K562 (cell line): Measurements from ENCODE around the gene SPRYD3. TPM values are rescaled to one million over a fixed set of nuclear protein-coding genes. Genes with fewer than 3 reads are reported as not detected.

ENCODE experiments used
- ATAC-seq: fragments of 200-7000 bp; cut with Tn5 transposase; 3 replicates; pipeline ENCODE4 v1.9.1; 2020; ENCODE audit warnings: moderate library complexity
- BruUV-seq: library from RNA; stranded (reverse); fragments of 400-500 nt; replicated peaks from 2 replicates; lab custom pipeline; 2021; lab: Mats Ljungman, UMichigan
- CTCF ChIA-PET: fragments of 300-600 bp; formaldehyde crosslinking; extraction: SDS; loops from one replicate; lab custom pipeline; 2021; ENCODE audit warnings: low intra/inter-chr PET ratio; lab: Yijun Ruan, JAX
- POLR2A ChIA-PET: fragments of 300-600, 350-650 bp; sonication (Branson Sonifier 250); formaldehyde crosslinking; extraction: SDS; loops from one replicate; lab custom pipeline; 2021; ENCODE audit warnings: antibody characterized with exemption, inconsistent platforms; lab: Yijun Ruan, JAX
- DNase-seq, 4 experiments: peaks; one replicate each; pipeline versions ENCODE4 v3.0.0 to v3.0.0-alpha.2; 2011 to 2018; ENCODE audit warnings: low spot score in 3 of 4, mixed read lengths in 3 of 4; ENCODE audit errors: extremely low read depth in 1 of 4
- FAIRE-seq: peaks from 2 replicates; lab custom pipeline; 2011; peaks lifted over from hg19 to GRCh38; lab: Jason Lieb, UNC
- H2AFZ ChIP-seq: 2 replicates; pipeline ENCODE4 v1.6.0; 2011; ENCODE audit warnings: low read depth, low read length, control low read depth, inconsistent platforms
- H3K27ac ChIP-seq: fragments of 200-600 bp; 3 replicates; pipeline ENCODE4 v1.8.0; 2011; ENCODE audit warnings: low read depth, mild to moderate bottlenecking, control low read depth, inconsistent platforms, low read length, moderate library complexity, mixed read lengths; ENCODE audit errors: extremely low read depth
- H3K27me3 ChIP-seq, 2 experiments: fragments of 300-600 bp in 1 of 2; 2 replicates in 1 of 2; 3 replicates in 1 of 2; pipeline versions ENCODE4 v1.6.0 to v1.8.0; 2011; ENCODE audit warnings: inconsistent platforms in 2 of 2, low read length in 2 of 2, mild to moderate bottlenecking in 1 of 2, mixed read lengths in 1 of 2, moderate library complexity in 1 of 2; ENCODE audit not compliant: control insufficient read depth in 2 of 2, insufficient read depth in 2 of 2
- H3K36me3 ChIP-seq: fragments of 300-600 bp; 3 replicates; pipeline ENCODE4 v1.8.0; 2011; ENCODE audit warnings: mild to moderate bottlenecking, low read length, inconsistent platforms; ENCODE audit not compliant: control insufficient read depth, insufficient read depth
- H3K4me1 ChIP-seq, 2 experiments: fragments of 200-600 bp in 1 of 2; replicated peaks in 1 of 2; 2 replicates in 1 of 2; 3 replicates in 1 of 2; pipeline versions ENCODE4 v1.5.1 to v1.8.0; 2011; ENCODE audit warnings: inconsistent platforms in 2 of 2, low read length in 2 of 2, mild to moderate bottlenecking in 1 of 2, mixed read lengths in 1 of 2, moderate library complexity in 1 of 2; ENCODE audit not compliant: control insufficient read depth in 2 of 2, insufficient read depth in 2 of 2
- H3K4me2 ChIP-seq: 2 replicates; pipeline ENCODE4 v1.6.1; 2011; ENCODE audit warnings: low read length, control low read depth, inconsistent platforms, mixed read lengths; ENCODE audit not compliant: insufficient read depth
- H3K4me3 ChIP-seq: fragments of 200-600 bp; sonication (generic), shearing (Covaris generic); 2 replicates; pipeline ENCODE4 v1.5.1; 2016; ENCODE audit warnings: control low read depth, inconsistent platforms
- H3K79me2 ChIP-seq: fragments of 200-600 bp; 3 replicates; pipeline ENCODE4 v1.8.0; 2011; ENCODE audit warnings: low read length, inconsistent platforms; ENCODE audit not compliant: control insufficient read depth, insufficient read depth
- H3K9ac ChIP-seq, 2 experiments: 2 replicates each; pipeline versions ENCODE4 v1.6.0 to v1.6.1; 2011; ENCODE audit warnings: low read depth in 2 of 2, low read length in 2 of 2, control low read depth in 1 of 2, inconsistent platforms in 1 of 2, mild to moderate bottlenecking in 1 of 2, mixed read lengths in 1 of 2; ENCODE audit not compliant: insufficient read depth in 1 of 2
- H3K9me1 ChIP-seq: one replicate; pipeline ENCODE4 v1.6.0; 2011; ENCODE audit warnings: inconsistent platforms, mild to moderate bottlenecking, low read length, moderate library complexity; ENCODE audit not compliant: control insufficient read depth, insufficient read depth
- H3K9me3 ChIP-seq: replicated peaks from 2 replicates; pipeline ENCODE4 v1.5.1; 2011; ENCODE audit warnings: low read depth, low read length, inconsistent platforms; ENCODE audit not compliant: control insufficient read depth, insufficient read depth
- H4K20me1 ChIP-seq: replicated peaks from 2 replicates; pipeline ENCODE4 v1.6.1; 2011; ENCODE audit warnings: low read length, inconsistent platforms, mixed read lengths; ENCODE audit not compliant: control insufficient read depth, insufficient read depth
- CCNT2 ChIP-seq: IDR thresholded peaks from 2 replicates; pipeline ENCODE4 v1.6.1; 2011; ENCODE audit warnings: borderline replicate concordance, low read depth, mild to moderate bottlenecking, moderate library complexity, mixed read lengths, low read length; ENCODE audit not compliant: insufficient read length; ENCODE audit errors: extremely low read depth
- FIP1L1 ChIP-seq: fragments of 200-400 bp; formaldehyde crosslinking; IDR thresholded peaks from 2 replicates; pipeline ENCODE4 v1.6.1; 2018; ENCODE audit warnings: mild to moderate bottlenecking, low read depth, low read length; ENCODE audit not compliant: poor library complexity, severe bottlenecking
- HDGF ChIP-seq: fragments of 450-650 bp; IDR thresholded peaks from 2 replicates; pipeline ENCODE4 v1.6.1; 2016
- KDM4B ChIP-seq, 2 experiments: fragments of 450-650 bp in 1 of 2; sonication (generic) in 1 of 2; IDR thresholded peaks; 2 replicates each; pipeline ENCODE4 v1.6.1; 2016 to 2017; ENCODE audit warnings: borderline replicate concordance in 2 of 2, antibody characterized with exemption in 1 of 2, low read depth in 1 of 2, mild to moderate bottlenecking in 1 of 2
- LEF1 ChIP-seq: fragments of 450-650 bp; IDR thresholded peaks from 2 replicates; pipeline ENCODE4 v1.6.1; 2016; ENCODE audit warnings: mild to moderate bottlenecking
- MBD1 ChIP-seq: fragments of 250-450 bp; sonication (Bioruptor Pico); IDR thresholded peaks from 2 replicates; pipeline ENCODE4 v1.8.0; 2022; ENCODE audit warnings: inconsistent platforms
- MCM5 ChIP-seq: fragments of 450-650 bp; IDR thresholded peaks from 2 replicates; pipeline ENCODE4 v1.6.1; 2016; ENCODE audit warnings: low read depth
- NEUROD1 ChIP-seq: fragments of 150-350 bp; IDR thresholded peaks from 2 replicates; pipeline ENCODE4 v1.6.1; 2014; ENCODE audit warnings: borderline replicate concordance, low read length, low read depth; ENCODE audit not compliant: partially characterized antibody
- PCBP2 ChIP-seq: fragments of 200-400 bp; formaldehyde crosslinking; IDR thresholded peaks from 2 replicates; pipeline ENCODE4 v1.6.1; 2018; ENCODE audit warnings: low read length, low read depth, mild to moderate bottlenecking, moderate library complexity; ENCODE audit not compliant: poor library complexity, severe bottlenecking
- PHF21A ChIP-seq: fragments of 450-650 bp; IDR thresholded peaks from 2 replicates; pipeline ENCODE4 v1.6.1; 2017; ENCODE audit warnings: low read depth, borderline replicate concordance
- PYGO2 ChIP-seq: fragments of 450-650 bp; IDR thresholded peaks from 2 replicates; pipeline ENCODE4 v1.6.1; 2016; ENCODE audit warnings: mild to moderate bottlenecking, missing genetic modification characterization, moderate library complexity, missing compliant biosample characterization
- TFAM ChIP-seq: fragments of 250-450 bp; sonication (Bioruptor Pico); conservative IDR thresholded peaks from 2 replicates; pipeline ENCODE4 v1.5.0; 2021; ENCODE audit warnings: mild to moderate bottlenecking, moderate library complexity
- ZNF12 ChIP-seq: sonication (generic); formaldehyde crosslinking; IDR thresholded peaks from 2 replicates; pipeline ENCODE4 v1.4.0; 2020; ENCODE audit warnings: mild to moderate bottlenecking, missing genetic modification reagents
- ZNF212 ChIP-seq: fragments of 450-650 bp; formaldehyde crosslinking; IDR thresholded peaks from 2 replicates; pipeline ENCODE4 v1.4.0; 2020; ENCODE audit warnings: mild to moderate bottlenecking
- ZNF395 ChIP-seq: fragments of 200-800 bp; sonication (Bioruptor generic); IDR thresholded peaks from 2 replicates; pipeline ENCODE4 v1.6.1; 2017; ENCODE audit warnings: missing genetic modification characterization, missing compliant biosample characterization
- ZNF639 ChIP-seq, 2 experiments: fragments of 200-800 bp in 1 of 2; sonication (Bioruptor generic) in 1 of 2; sonication (generic) in 1 of 2; formaldehyde crosslinking in 1 of 2; IDR thresholded peaks in 1 of 2; conservative IDR thresholded peaks in 1 of 2; 2 replicates each; pipeline versions ENCODE4 v1.5.0 to v1.6.1; 2016 to 2020; ENCODE audit warnings: missing compliant biosample characterization in 1 of 2, missing genetic modification characterization in 1 of 2, missing genetic modification reagents in 1 of 2
- WGBS: fragments of 100-300 bp; shearing (Covaris generic); methylation state at CpG from one replicate; pipeline ENCODE4 v1.1.6; 2016; ENCODE audit warnings: low coverage, mixed read lengths; ENCODE audit not compliant: insufficient coverage; ENCODE audit errors: missing lambda C conversion rate; 5-methylcytosine and 5-hydroxymethylcytosine counted together
- in situ Hi-C: fragments of 300-500 bp; cut with MboI; formaldehyde crosslinking; loops from 4 replicates; pipeline ENCODE4 v1.15.0; 2018; ENCODE audit warnings: inconsistent platforms, mixed read lengths
- intact Hi-C: fragments of 100-400 bp; cut with micrococcal nuclease; formaldehyde crosslinking; loops from 2 replicates; pipeline ENCODE4 v1.14.2; 2022
- polyA plus RNA-seq, 8 experiments: library from polyadenylated mRNA; depleted of rRNA in 4 of 8; stranded (reverse) in 5 of 8; unstranded in 3 of 8; fragments of >200 nt; fragmentation: Nextera tagmentation in 2 of 8; fragmentation: Illumina TruSeq in 1 of 8; extraction: Ambion mirVana in 2 of 8; extraction: Trizol in 1 of 8; gene quantifications; 2 replicates each; pipeline versions ENCODE4 v1.2.1 to v1.2.3, GENCODE V29; 2011 to 2014; ENCODE audit warnings: inconsistent platforms in 1 of 8, missing spikeins in 1 of 8
- total RNA-seq, 7 experiments: library from RNA; depleted of rRNA in 6 of 7; stranded (reverse); fragments of >200 nt in 6 of 7; fragmentation: Illumina TruSeq in 2 of 7; extraction: Trizol in 2 of 7; gene quantifications; 2 replicates each; pipeline versions ENCODE4 v1.2.1 to v1.2.3, GENCODE V29; 2011 to 2021; ENCODE audit warnings: low replicate concordance in 1 of 7

SPRYD3 gene
- total and polyA plus RNA-seq, 9 of the 15 experiments (the other 6 are each of a cell fraction or from before 2014, with no cell fraction given), result 1.5 to 13.6 (median 7.6) TPM

GRCh38 chr12:53054112-53054878, 24.9 kb downstream of the SPRYD3 start:
- in situ Hi-C loops (no loop called here), intact Hi-C loops (no loop called here)
- POLR2A ChIA-PET, result interaction anchor here (0.6 to 2.1 kb wide), 11 partner anchors 9 to 165 kb away, joined by 3 to 8 read pairs (median 4); partner anchors contain the start of gene EIF4B
- H3K27ac ChIP-seq, result peak overlapping the region; percentile 61
- no TSS peak for BruUV-seq
- peak overlapping the region; percentile 87 for H3K4me2 ChIP-seq
- peak; percentile 93 to 97 (median 95) for DNase-seq
- H3K79me2 ChIP-seq, result peaks cover 7% of the 10 kb centered on the region; the same call in 2 of the 3 replicates
- no peaks in the 10 kb centered on the region for H3K9me3 ChIP-seq
- CTCF ChIA-PET, result interaction anchor here (0.6 kb wide), 1 partner anchor 439 kb away, joined by 6 read pairs; no protein-coding TSS in a partner anchor
- peak; percentile 89 for ATAC-seq
- no peaks in the 10 kb centered on the region for H3K27me3 ChIP-seq
- WGBS, result 0% methylated on average over 16 of the region's 48 CpGs
- H3K4me3 ChIP-seq, result peak overlapping the region; percentile 67
- no peaks in the 10 kb centered on the region for H3K9me1 ChIP-seq
- H4K20me1 ChIP-seq, result no peaks in the 10 kb centered on the region
- H3K9ac ChIP-seq, result peak overlapping the region; percentile 52 to 93
- peak overlapping the region; percentile 93 for H2AFZ ChIP-seq
- FAIRE-seq, result peak; percentile 94
- peaks cover 34 to 86% of the 10 kb centered on the region in 2 experiments for H3K4me1 ChIP-seq
- peaks cover 2% of the 10 kb centered on the region; the same call in 1 of the 3 replicates for H3K36me3 ChIP-seq
- TF ChIP-seq ZNF395 (CRISPR knock-in tag), result no peak
- no peak for TF ChIP-seq PYGO2
- TF ChIP-seq LEF1, result no peak
- TF ChIP-seq MBD1 (CRISPR knock-in tag), result no peak
- no peak for TF ChIP-seq PCBP2
- TF ChIP-seq MCM5, result no peak
- TF ChIP-seq ZNF639 (CRISPR knock-in tag; conservative IDR thresholded peaks at IDR 0.05 in 1 of 2, IDR thresholded peaks at IDR 0.05 in 1 of 2), result no peak
- TF ChIP-seq CCNT2, result no peak
- no peak for TF ChIP-seq FIP1L1
- no peak for TF ChIP-seq ZNF12 (CRISPR knock-in tag)
- no peak for TF ChIP-seq HDGF
- 0 out of 2 replicates have a peak, but pooled peaks have one; percentile 54 for TF ChIP-seq PHF21A
- no peak for TF ChIP-seq NEUROD1
- no peak for TF ChIP-seq ZNF212 (CRISPR knock-in tag)
- TF ChIP-seq KDM4B (IDR thresholded peaks at IDR 0.05; ENCODE audit: borderline replicate concordance in 2 of 2, low read depth in 1 of 2), result no peak
- TF ChIP-seq TFAM (CRISPR knock-in tag), result no peak
